NCI-H510A (cell line): Measurements from ENCODE around the gene UPK1A.
"Not testable (repeated sequence)": the region's sequence is repeated elsewhere in the genome, so short reads cannot be mapped to it uniquely, and the experiment has no call there.

Experiments used
- DNase-seq: peaks from one replicate; lab custom pipeline; 2025; lab: John Stamatoyannopoulos, UW

UPK1A gene

GRCh38 chr19:35644987-35645679 is 21.2 kb upstream of the UPK1A start:
- DNase-seq = peak; percentile 22

GRCh38 chr19:35645680-35646511 is 20.4 kb upstream of the UPK1A start:
- DNase-seq = no peak

- DNase-seq = peak; percentile 95
Observed at GRCh38 chr19:35648017-35648961, 18.0 kb upstream of the UPK1A start, which contains the start of gene COX6B1. TSS of gene COX6B1 (plus strand) at chr19:35648323. CDS start at chr19:35651244, 2,921 bp downstream.

GRCh38 chr19:35650581-35650980 is 15.7 kb upstream of the UPK1A start:
- no peak for DNase-seq

GRCh38 chr19:35654828-35655227 is 11.5 kb upstream of the UPK1A start:
- DNase-seq = not testable (repeated sequence)

- DNase-seq = no peak
Observed at GRCh38 chr19:35655600-35655999, 10.7 kb upstream of the UPK1A start.

GRCh38 chr19:35656700-35657099 is 9.6 kb upstream of the UPK1A start:
- DNase-seq = no peak

- no peak for DNase-seq
Observed at GRCh38 chr19:35657904-35658700, 8.2 kb upstream of the UPK1A start.

- no peak for DNase-seq
Observed at GRCh38 chr19:35661995-35662340, 4.3 kb upstream of the UPK1A start.

GRCh38 chr19:35663981-35664380 is 2.3 kb upstream of the UPK1A start:
- no peak for DNase-seq

GRCh38 chr19:35665157-35665556 is 1.2 kb upstream of the UPK1A start:
- DNase-seq = no peak

GRCh38 chr19:35665604-35666003 is 713 bp upstream of the UPK1A start:
- no peak for DNase-seq

- no peak for DNase-seq
Observed at GRCh38 chr19:35669566-35669965, 3.2 kb downstream of the UPK1A start.

- DNase-seq = no peak
Observed at GRCh38 chr19:35669974-35670373, 3.7 kb downstream of the UPK1A start.

- no peak for DNase-seq
Observed at GRCh38 chr19:35670686-35671085, 4.4 kb downstream of the UPK1A start.

- no peak for DNase-seq
Observed at GRCh38 chr19:35671818-35672217, 5.5 kb downstream of the UPK1A start.

- no peak for DNase-seq
Observed at GRCh38 chr19:35673121-35673804, 6.9 kb downstream of the UPK1A start.

- no peak for DNase-seq
Observed at GRCh38 chr19:35675589-35676140, 9.3 kb downstream of the UPK1A start.

- DNase-seq = no peak
Observed at GRCh38 chr19:35689836-35690235, 23.5 kb downstream of the UPK1A start.

GRCh38 chr19:35691106-35691505 is 24.8 kb downstream of the UPK1A start:
- not testable (repeated sequence) for DNase-seq

GRCh38 chr19:35692010-35692409 is 25.7 kb downstream of the UPK1A start:
- DNase-seq = no peak
